Measurements from ENCODE around the gene SKIC3.

- no peak for TF ChIP-seq CTCF (IDR thresholded peaks at IDR 0.05)
- TF ChIP-seq POLR2A (IDR thresholded peaks at IDR 0.05), result no peak
- TF ChIP-seq EP300 (IDR thresholded peaks at IDR 0.05), result no peak
- TF ChIP-seq POLR2AphosphoS5 (IDR thresholded peaks at IDR 0.05), result no peak
Measured at GRCh38 chr5:95526871-95527270, 27.9 kb downstream of the SKIC3 start.

Measured in gastroesophageal sphincter (tissue), 3 donors.